Ectodermal cell (in vitro differentiated cells): ENCODE measurements around the gene RBP5.

Experiments used
- H3K27ac ChIP-seq: 2 replicates; pipeline ENCODE4 v1.7.0; 2013; ENCODE audit warnings: mild to moderate bottlenecking, low read depth, low read length; ENCODE audit not compliant: insufficient read depth, poor library complexity, severe bottlenecking
- H3K27me3 ChIP-seq: 2 replicates; pipeline ENCODE4 v1.7.0; 2013; ENCODE audit warnings: mild to moderate bottlenecking, low read length; ENCODE audit not compliant: insufficient read depth, control insufficient read depth, poor library complexity, severe bottlenecking
- H3K36me3 ChIP-seq: one replicate; pipeline ENCODE4 v1.7.0; 2013; ENCODE audit warnings: low read length; ENCODE audit not compliant: control insufficient read depth, insufficient read depth
- H3K4me1 ChIP-seq: one replicate; pipeline ENCODE4 v1.7.0; 2013; ENCODE audit warnings: low read length; ENCODE audit not compliant: control insufficient read depth, insufficient read depth
- H3K4me3 ChIP-seq: 2 replicates; pipeline ENCODE4 v1.7.0; 2013; ENCODE audit warnings: low read depth, low read length, control low read depth; ENCODE audit not compliant: insufficient read depth
- H3K9me3 ChIP-seq: 2 replicates; pipeline ENCODE4 v1.7.0; 2013; ENCODE audit warnings: mild to moderate bottlenecking, low read length, moderate library complexity; ENCODE audit not compliant: control insufficient read depth
- WGBS, 2 experiments: methylation state at CpG; one replicate each; pipeline ENCODE4 v1.1.7; 2013; ENCODE audit warnings: missing lambda C conversion rate in 2 of 2; 5-methylcytosine and 5-hydroxymethylcytosine counted together

The RBP5 gene

DNA sequence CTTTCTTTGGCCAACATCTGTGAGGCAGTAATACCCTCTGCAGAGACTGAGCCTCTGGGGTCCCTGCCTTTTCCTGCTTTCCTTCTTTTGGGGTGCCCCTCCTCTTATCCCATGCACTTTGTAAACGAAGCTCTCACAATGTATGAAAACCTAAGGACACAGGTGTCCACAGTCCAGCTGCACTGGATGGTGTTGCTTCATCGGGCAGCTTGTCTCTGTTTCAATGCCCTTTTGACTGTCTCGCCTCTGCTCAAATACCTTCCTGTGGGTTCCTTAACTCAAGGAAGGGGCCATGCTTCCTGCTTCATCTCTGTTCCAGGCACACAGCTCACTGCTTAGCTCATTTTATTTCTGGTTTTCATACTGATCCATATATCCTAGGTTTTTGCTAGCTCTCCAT lies 26.1 kb downstream of the RBP5 start:
- H3K36me3 ChIP-seq: no peaks in the 10 kb centered on the region
- 91 to 92% methylated on average over 3 of the region's 3 CpGs for WGBS, 2 experiments
- H3K27ac ChIP-seq: no peak overlapping the region
- H3K9me3 ChIP-seq: no peaks in the 10 kb centered on the region
- no peak overlapping the region for H3K4me3 ChIP-seq
- peaks cover under 1% of the 10 kb centered on the region for H3K4me1 ChIP-seq
- H3K27me3 ChIP-seq: no peaks in the 10 kb centered on the region

- WGBS, 2 experiments: 89 to 92% methylated on average over 10 of the region's 10 CpGs
- Histone ChIP-seq H3K9me3 (no peaks in the 10 kb centered on the region), H3K27ac (no peak overlapping the region), H3K4me1 (no peaks in the 10 kb centered on the region), H3K36me3 (no peaks in the 10 kb centered on the region), H3K27me3 (no peaks in the 10 kb centered on the region), H3K4me3 (no peak overlapping the region)
These were observed 27.0 kb downstream of the RBP5 start for GRCh38 chr12:7101694-7102131.

DNA sequence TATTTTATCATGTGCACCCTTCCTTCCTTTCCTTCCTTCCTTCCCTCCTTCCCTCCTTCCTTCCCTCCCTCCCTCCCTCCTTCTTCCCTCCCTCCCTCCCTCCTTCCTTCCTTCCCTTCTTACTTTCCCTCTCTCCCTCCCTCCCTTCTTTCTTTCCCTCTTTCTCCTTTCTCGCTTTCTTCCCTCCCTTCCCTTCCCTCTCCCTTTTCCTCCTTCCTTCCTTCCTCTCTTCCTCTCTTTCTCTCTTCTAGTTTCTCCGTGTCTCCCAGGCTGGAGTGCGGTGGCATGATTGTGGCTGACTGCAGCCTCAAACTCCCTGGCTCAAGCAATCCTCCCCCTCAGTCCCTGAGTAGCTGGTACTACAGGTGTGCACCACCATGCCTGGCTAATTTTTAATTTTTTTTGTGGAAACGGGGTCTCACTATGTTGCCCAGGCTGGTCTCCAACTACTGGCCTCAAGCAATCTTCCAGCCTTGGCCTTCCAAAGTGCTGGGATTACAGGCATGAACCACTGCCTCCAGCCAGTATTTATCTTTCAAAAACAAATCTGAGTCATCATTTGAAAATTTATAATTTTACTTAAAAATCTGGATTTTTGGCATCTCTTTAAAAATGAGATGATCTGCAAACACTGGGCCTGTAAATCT lies 27.5 kb downstream of the RBP5 start:
- no peaks in the 10 kb centered on the region for H3K9me3 ChIP-seq

GRCh38 chr12:7100239-7100638 lies 28.4 kb downstream of the RBP5 start:
- no peak overlapping the region for H3K4me3 ChIP-seq
- 93 to 96% methylated on average over 3 to 4 of the region's 4 CpGs for WGBS, 2 experiments
- no peaks in the 10 kb centered on the region for H3K27me3 ChIP-seq
- H3K9me3 ChIP-seq: no peaks in the 10 kb centered on the region
- H3K36me3 ChIP-seq: no peaks in the 10 kb centered on the region
- H3K4me1 ChIP-seq: no peaks in the 10 kb centered on the region
- H3K27ac ChIP-seq: no peak overlapping the region

More for the DNA sequence above, 27.5 kb downstream of the RBP5 start:
- Histone ChIP-seq H3K36me3 (no peaks in the 10 kb centered on the region), H3K4me3 (no peak overlapping the region), H3K27me3 (no peaks in the 10 kb centered on the region), H3K27ac (no peak overlapping the region), H3K4me1 (no peaks in the 10 kb centered on the region)
- 93 to 95% methylated on average over 4 of the region's 4 CpGs for WGBS, 2 experiments

DNA sequence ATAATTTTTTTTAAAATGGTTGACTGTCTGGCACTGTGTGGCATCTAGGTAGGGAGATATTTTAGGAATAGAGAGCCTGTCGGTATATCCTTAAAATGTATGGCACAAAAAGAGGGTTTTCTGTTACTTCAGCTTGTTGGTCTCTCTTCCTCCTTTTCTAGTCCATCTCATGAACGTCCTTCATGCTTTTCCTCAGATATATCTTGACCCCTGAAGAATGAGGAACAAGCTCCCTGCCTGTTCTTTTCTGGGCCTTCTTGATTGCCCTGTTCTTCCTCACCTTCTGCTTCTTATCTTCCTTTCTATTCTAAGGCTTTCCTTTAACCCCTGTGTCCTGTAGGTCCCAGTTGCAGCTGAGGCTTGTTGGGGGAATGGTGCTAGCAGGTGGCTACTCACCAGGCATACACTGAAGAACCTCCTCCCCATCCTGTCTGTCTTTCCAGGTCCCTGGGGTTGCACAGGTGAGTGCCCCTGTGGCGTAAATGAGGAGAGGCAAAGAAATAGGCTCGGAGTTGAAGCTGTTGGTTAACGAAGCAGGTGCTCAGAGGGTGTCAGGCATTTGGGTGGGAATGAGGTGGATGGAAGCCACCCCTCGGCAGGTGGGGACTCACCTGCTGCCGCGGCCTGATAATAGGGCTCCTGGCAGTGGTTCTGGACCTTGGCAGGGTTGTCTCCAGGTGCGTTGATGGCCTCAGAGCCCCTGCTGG lies 29.2 kb downstream of the RBP5 start:
- no peaks in the 10 kb centered on the region for H3K36me3 ChIP-seq
- 93 to 97% methylated on average over 9 of the region's 9 CpGs for WGBS, 2 experiments
- H3K9me3 ChIP-seq: no peaks in the 10 kb centered on the region
- no peaks in the 10 kb centered on the region for H3K4me1 ChIP-seq
- no peaks in the 10 kb centered on the region for H3K27me3 ChIP-seq
- H3K4me3 ChIP-seq: no peak overlapping the region
- H3K27ac ChIP-seq: no peak overlapping the region

DNA sequence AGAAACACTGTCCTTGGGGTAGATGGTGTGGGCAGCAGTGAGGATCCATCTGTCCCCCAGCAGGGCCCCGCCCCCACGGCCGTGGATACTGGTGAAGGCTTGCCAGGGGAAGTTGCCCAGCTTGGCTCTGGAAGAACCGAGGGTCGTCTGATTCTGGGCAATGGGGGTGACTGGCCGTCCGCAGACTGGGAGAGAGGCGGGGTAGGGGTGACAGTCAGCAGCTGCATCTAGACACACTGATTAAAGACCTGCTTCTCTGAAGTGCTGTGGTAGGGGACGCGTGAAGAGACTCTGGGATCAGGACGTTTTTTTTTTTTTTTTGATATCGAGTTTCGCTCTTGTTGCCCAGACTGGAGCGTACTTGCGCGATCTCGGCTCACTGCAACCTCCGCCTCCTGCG lies 31.7 kb downstream of the RBP5 start:
- Histone ChIP-seq H3K4me1 (no peaks in the 10 kb centered on the region), H3K27me3 (no peaks in the 10 kb centered on the region), H3K4me3 (no peak overlapping the region), H3K27ac (no peak overlapping the region), H3K36me3 (no peaks in the 10 kb centered on the region), H3K9me3 (no peaks in the 10 kb centered on the region)
- WGBS, 2 experiments: 90 to 91% methylated on average over 19 of the region's 19 CpGs

DNA sequence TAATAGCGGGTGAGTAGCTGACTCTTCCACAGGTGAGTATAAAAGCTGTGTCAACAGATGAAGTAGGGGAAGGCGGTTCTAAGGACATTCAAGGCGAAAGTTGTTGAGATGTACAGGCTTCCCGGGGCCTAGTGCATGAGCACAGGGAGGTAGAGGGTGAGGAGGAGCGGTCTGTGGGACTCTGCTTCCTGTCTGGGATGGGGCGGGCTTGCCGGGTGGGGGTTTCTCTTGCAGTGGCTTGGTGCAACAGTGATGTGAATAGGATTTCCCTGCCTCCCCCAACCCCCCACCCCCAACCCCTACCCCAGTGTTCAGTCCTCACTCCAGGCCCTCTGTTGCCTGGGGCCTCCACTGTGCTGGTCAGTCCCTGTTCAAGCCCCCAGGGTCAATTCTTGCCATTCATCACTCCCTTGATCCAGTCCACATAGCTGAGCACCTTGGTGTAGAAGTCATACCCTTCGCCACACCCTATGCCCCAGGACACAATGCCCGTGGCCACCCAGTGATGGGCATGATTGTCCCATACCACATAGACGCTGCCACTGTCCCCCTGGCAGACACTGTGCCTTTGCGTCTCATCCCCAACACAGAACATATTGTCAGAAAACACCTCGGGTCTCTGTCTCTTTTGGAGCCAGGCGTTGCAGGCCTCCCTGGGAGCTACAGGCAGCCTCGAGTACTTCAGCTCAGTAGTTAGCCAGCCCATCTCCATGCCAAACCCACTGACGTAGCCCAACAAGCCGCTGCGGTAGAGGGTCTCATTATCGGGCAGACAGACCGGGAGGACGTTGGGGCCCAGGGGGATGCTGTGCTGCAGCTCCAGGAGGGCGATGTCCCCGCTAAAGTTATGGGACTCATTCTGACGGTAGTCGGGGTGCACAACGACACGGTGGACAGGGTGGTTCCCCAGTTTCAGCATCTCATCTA lies 32.4 kb downstream of the RBP5 start:
- H3K27me3 ChIP-seq: no peaks in the 10 kb centered on the region
- H3K4me1 ChIP-seq: no peaks in the 10 kb centered on the region
- H3K9me3 ChIP-seq: no peaks in the 10 kb centered on the region
- H3K27ac ChIP-seq: no peak overlapping the region
- H3K36me3 ChIP-seq: no peaks in the 10 kb centered on the region
- H3K4me3 ChIP-seq: no peak overlapping the region
- WGBS, 2 experiments: 93% methylated on average over 25 to 26 of the region's 26 CpGs

DNA sequence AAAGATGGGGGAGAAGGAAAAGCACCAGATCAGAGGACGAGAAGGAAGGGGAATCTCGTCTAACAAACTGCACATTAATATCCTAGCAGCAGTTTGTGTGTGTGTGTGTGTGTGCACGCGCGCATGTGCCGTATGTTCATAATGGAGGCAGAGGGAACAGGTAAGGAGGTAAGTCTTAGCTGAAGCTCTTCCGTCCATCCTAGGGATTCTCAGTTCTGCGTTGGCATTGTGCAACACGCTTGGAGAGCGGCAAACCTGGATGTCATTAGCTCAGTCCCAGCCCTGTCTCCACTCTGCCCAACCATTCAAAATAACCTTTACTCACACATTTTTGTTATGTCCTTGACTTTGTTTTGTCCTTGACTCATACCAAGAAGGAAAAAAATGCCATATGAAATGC lies 34.8 kb downstream of the RBP5 start:
- WGBS, 2 experiments: 94 to 95% methylated on average over 10 of the region's 10 CpGs
- Histone ChIP-seq H3K36me3 (no peaks in the 10 kb centered on the region), H3K9me3 (no peaks in the 10 kb centered on the region), H3K27me3 (no peaks in the 10 kb centered on the region), H3K4me3 (no peak overlapping the region), H3K4me1 (peaks cover 7% of the 10 kb centered on the region), H3K27ac (no peak overlapping the region)

GRCh38 chr12:7093486-7093885 lies 35.2 kb downstream of the RBP5 start:
- no peaks in the 10 kb centered on the region for H3K36me3 ChIP-seq
- H3K9me3 ChIP-seq: no peaks in the 10 kb centered on the region
- no peak overlapping the region for H3K27ac ChIP-seq
- peaks cover 7% of the 10 kb centered on the region for H3K4me1 ChIP-seq
- WGBS, 2 experiments: 88 to 90% methylated on average over 5 of the region's 5 CpGs
- no peak overlapping the region for H3K4me3 ChIP-seq
- no peaks in the 10 kb centered on the region for H3K27me3 ChIP-seq

GRCh38 chr12:7092986-7093460 lies 35.7 kb downstream of the RBP5 start:
- no peaks in the 10 kb centered on the region for H3K27me3 ChIP-seq

More at GRCh38 chr12:7092986-7093460, 35.7 kb downstream of the RBP5 start:
- 86 to 88% methylated on average over 8 of the region's 8 CpGs for WGBS, 2 experiments
- Histone ChIP-seq H3K27ac (no peak overlapping the region), H3K4me3 (no peak overlapping the region), H3K36me3 (no peaks in the 10 kb centered on the region), H3K4me1 (peaks cover 7% of the 10 kb centered on the region), H3K9me3 (no peaks in the 10 kb centered on the region)
